ENCODE results near the gene DMTF1.
"Not testable (repeated sequence)": the region's sequence is repeated elsewhere in the genome, so short reads cannot be mapped to it uniquely, and the experiment has no call there.

DMTF1 gene

GRCh38 chr7:87231711-87232110 is 79.5 kb downstream of the DMTF1 start:
- no peak for DNase-seq

GRCh38 chr7:87234949-87235348 is 82.7 kb downstream of the DMTF1 start:
- DNase-seq, result no peak

- DNase-seq, result not testable (repeated sequence)
These were observed 86.3 kb downstream of the DMTF1 start for GRCh38 chr7:87238464-87239051.

DNA sequence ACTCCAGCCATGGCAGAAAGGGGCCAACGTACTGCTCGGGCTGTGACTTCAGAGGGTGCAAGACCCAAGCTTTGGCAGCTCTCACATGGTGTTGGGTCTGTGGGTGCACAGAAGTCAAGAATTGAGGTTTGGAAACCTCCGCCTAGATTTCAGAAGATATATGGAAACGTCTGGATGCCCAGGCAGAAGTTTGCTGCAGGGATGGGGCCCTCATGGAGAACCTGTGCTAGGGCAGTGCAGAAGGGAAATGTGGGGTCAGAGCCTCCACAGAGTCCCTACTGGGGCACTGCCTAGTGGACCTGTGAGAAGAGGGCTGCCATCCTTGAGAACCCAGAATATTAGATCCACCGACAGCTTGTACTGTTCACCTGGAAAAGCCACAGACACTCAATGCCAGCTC is 93.4 kb downstream of the DMTF1 start:
- not testable (repeated sequence) for DNase-seq

Data from T-helper 2 cell (primary cell).